ENCODE results near the gene ALDH3A2.

- TF ChIP-seq EZH2 (IDR thresholded peaks at IDR 0.05) (no peak), EZH2phosphoT487 (IDR thresholded peaks at IDR 0.05) (no peak)
Observed at GRCh38 chr17:19713901-19714361, 65.4 kb downstream of the ALDH3A2 start.

All from neural progenitor cell (in vitro differentiated cells).